ENCODE data around the gene ERAP2. TPM values are rescaled to one million over a fixed set of nuclear protein-coding genes. Genes with fewer than 3 reads are reported as not detected.

Gene ERAP2
- total RNA-seq, 1 experiment from 2014 or later = 4.5 TPM

GRCh38 chr5:96919754-96920197, 43.5 kb downstream of the ERAP2 start:
- Histone ChIP-seq H3K9me3 (no peaks in the 10 kb centered on the region), H3K27me3 (replicated peaks; ENCODE audit: control insufficient read depth, insufficient read depth, low read length) (no peaks in the 10 kb centered on the region), H3K36me3 (ENCODE audit: control insufficient read depth, insufficient read depth, low read length) (no peaks in the 10 kb centered on the region), H3K4me3 (ENCODE audit: low read depth, low read length) (no peak overlapping the region), H3K4me1 (no peaks in the 10 kb centered on the region)
- Mint-ChIP-seq H3K4me3 (ENCODE audit: unreplicated experiment) (no peak overlapping the region), H3K4me1 (ENCODE audit: low read depth, unreplicated experiment) (no peaks in the 10 kb centered on the region), H3K27ac (ENCODE audit: unreplicated experiment) (no peak overlapping the region), H3K36me3 (ENCODE audit: insufficient read depth, unreplicated experiment) (no peaks in the 10 kb centered on the region), H3K9me3 (ENCODE audit: unreplicated experiment) (no peaks in the 10 kb centered on the region), H3K27me3 (ENCODE audit: insufficient read depth, unreplicated experiment) (no peaks in the 10 kb centered on the region)
- BruUV-seq (replicated peaks) = no TSS peak
- POLR2A ChIA-PET = no interaction called here
- TF ChIP-seq CTCF (IDR thresholded peaks at IDR 0.05; ENCODE audit: insufficient read depth in 1 of 2, low read depth in 1 of 2, low read length in 1 of 2, severe bottlenecking in 1 of 2, unreplicated experiment in 1 of 2) = no peak
- CTCF ChIA-PET = no interaction called here
- intact Hi-C loops (cut with micrococcal nuclease; ENCODE audit: unreplicated experiment) = no loop called here
- DNase-seq = no peak

- no peak overlapping the region for H3K4me3 Mint-ChIP-seq (ENCODE audit: unreplicated experiment)
- ChIA-PET POLR2A (no interaction called here), CTCF (no interaction called here)
- no peaks in the 10 kb centered on the region for H3K27me3 ChIP-seq (replicated peaks; ENCODE audit: control insufficient read depth, insufficient read depth, low read length)
- no peaks in the 10 kb centered on the region for H3K9me3 Mint-ChIP-seq (ENCODE audit: unreplicated experiment)
- H3K27me3 Mint-ChIP-seq (ENCODE audit: insufficient read depth, unreplicated experiment) = no peaks in the 10 kb centered on the region
- no peak overlapping the region for H3K27ac Mint-ChIP-seq (ENCODE audit: unreplicated experiment)
- H3K36me3 ChIP-seq (ENCODE audit: control insufficient read depth, insufficient read depth, low read length) = no peaks in the 10 kb centered on the region
- BruUV-seq (replicated peaks) = no TSS peak
- no peaks in the 10 kb centered on the region for H3K4me1 Mint-ChIP-seq (ENCODE audit: low read depth, unreplicated experiment)
- intact Hi-C loops (cut with micrococcal nuclease; ENCODE audit: unreplicated experiment) = no loop called here
- no peak for TF ChIP-seq CTCF (IDR thresholded peaks at IDR 0.05; ENCODE audit: insufficient read depth in 1 of 2, low read depth in 1 of 2, low read length in 1 of 2, severe bottlenecking in 1 of 2, unreplicated experiment in 1 of 2)
- DNase-seq = no peak
- no peak overlapping the region for H3K4me3 ChIP-seq (ENCODE audit: low read depth, low read length)
- no peaks in the 10 kb centered on the region for H3K4me1 ChIP-seq
- H3K9me3 ChIP-seq = no peaks in the 10 kb centered on the region
- H3K36me3 Mint-ChIP-seq (ENCODE audit: insufficient read depth, unreplicated experiment) = no peaks in the 10 kb centered on the region
These were observed 44.5 kb downstream of the ERAP2 start for GRCh38 chr5:96920744-96921355.

DNA sequence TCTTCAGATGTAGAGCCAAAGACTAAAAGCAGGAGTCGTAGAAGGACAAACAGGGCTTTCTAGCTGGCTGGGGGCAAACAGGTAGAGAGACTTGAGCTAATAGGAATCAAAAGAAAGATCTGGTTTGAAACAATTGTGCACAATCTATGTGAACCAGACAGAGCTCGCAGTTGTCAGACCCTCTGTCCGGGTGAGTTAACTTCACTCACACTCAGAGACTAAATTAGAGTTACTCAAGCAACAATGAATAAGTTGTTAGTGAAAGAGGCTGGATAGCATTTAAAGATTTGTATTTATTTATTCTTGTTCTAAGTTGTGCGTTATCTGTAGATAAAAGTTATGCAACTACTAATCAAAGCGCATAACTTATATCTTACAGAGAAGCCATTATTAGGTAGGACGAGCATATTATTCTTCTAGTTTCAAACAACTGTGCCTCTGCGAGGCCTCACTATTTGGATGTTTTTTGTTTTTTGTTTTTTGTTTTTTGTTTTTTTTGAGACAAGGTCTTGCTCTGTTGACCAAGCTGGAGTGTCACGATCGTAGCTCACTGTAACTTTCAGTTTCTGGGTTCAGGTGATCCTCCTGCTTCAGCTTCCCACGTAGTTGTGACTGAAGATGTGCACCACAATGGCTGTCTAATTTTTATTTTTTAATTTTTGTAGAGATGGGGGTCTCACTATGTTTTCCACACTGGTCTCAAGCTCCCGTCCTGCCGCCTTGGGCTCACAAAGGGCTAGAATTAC, 46.4 kb downstream of the ERAP2 start:
- Mint-ChIP-seq H3K4me3 (ENCODE audit: unreplicated experiment) (no peak overlapping the region), H3K27ac (ENCODE audit: unreplicated experiment) (no peak overlapping the region), H3K27me3 (ENCODE audit: insufficient read depth, unreplicated experiment) (no peaks in the 10 kb centered on the region), H3K4me1 (ENCODE audit: low read depth, unreplicated experiment) (no peaks in the 10 kb centered on the region), H3K36me3 (ENCODE audit: insufficient read depth, unreplicated experiment) (no peaks in the 10 kb centered on the region), H3K9me3 (ENCODE audit: unreplicated experiment) (no peaks in the 10 kb centered on the region)
- Histone ChIP-seq H3K4me1 (no peaks in the 10 kb centered on the region), H3K36me3 (ENCODE audit: control insufficient read depth, insufficient read depth, low read length) (no peaks in the 10 kb centered on the region), H3K9me3 (no peaks in the 10 kb centered on the region), H3K27me3 (replicated peaks; ENCODE audit: control insufficient read depth, insufficient read depth, low read length) (no peaks in the 10 kb centered on the region), H3K4me3 (ENCODE audit: low read depth, low read length) (no peak overlapping the region)
- no peak for DNase-seq
- CTCF ChIA-PET = no interaction called here
- no peak for TF ChIP-seq CTCF (IDR thresholded peaks at IDR 0.05; ENCODE audit: insufficient read depth in 1 of 2, low read depth in 1 of 2, low read length in 1 of 2, severe bottlenecking in 1 of 2, unreplicated experiment in 1 of 2)
- BruUV-seq (replicated peaks) = no TSS peak
- POLR2A ChIA-PET = no interaction called here
- intact Hi-C loops (cut with micrococcal nuclease; ENCODE audit: unreplicated experiment) = no loop called here
